Activated CD8-positive, alpha-beta T cell treated with anti-CD3 and anti-CD28 coated beads for 36 hours (primary cell): ENCODE measurements around the gene MTA1. TPM values are rescaled to one million over a fixed set of nuclear protein-coding genes. Genes with fewer than 3 reads are reported as not detected.

ENCODE experiments used
- ATAC-seq: fragments of 200-7000 bp; cut with Tn5 transposase; one replicate; pipeline ENCODE4 v1.10.0; 2021; ENCODE audit warnings: mild to moderate bottlenecking, moderate library complexity
- CTCF ChIA-PET: fragments of 350-600 bp; sonication (Branson Sonifier 250); formaldehyde crosslinking; loops from one replicate; lab custom pipeline; 2021; ENCODE audit warnings: antibody characterized with exemption; lab: Charles Lee
- POLR2A ChIA-PET: fragments of 350-600 bp; sonication (Branson Sonifier 250); formaldehyde crosslinking; loops from one replicate; lab custom pipeline; 2021; ENCODE audit warnings: antibody characterized with exemption; lab: Charles Lee
- DNase-seq: peaks from one replicate; pipeline ENCODE4 v3.0.0-alpha.2; 2020
- H3K27ac Mint-ChIP-seq: one replicate; pipeline ENCODE4 v1.8.0; 2021; ENCODE audit warnings: mild to moderate bottlenecking, mixed read lengths
- H3K27me3 Mint-ChIP-seq: one replicate; pipeline ENCODE4 v1.8.0; 2021; ENCODE audit warnings: mixed read lengths
- H3K36me3 Mint-ChIP-seq: one replicate; pipeline ENCODE4 v1.8.0; 2021; ENCODE audit warnings: low read depth, mixed read lengths
- H3K4me1 Mint-ChIP-seq: one replicate; pipeline ENCODE4 v1.8.0; 2021; ENCODE audit warnings: low read depth, mixed read lengths
- H3K4me3 Mint-ChIP-seq: one replicate; pipeline ENCODE4 v1.8.0; 2021; ENCODE audit warnings: mild to moderate bottlenecking, moderate library complexity, mixed read lengths
- H3K9me3 Mint-ChIP-seq: one replicate; pipeline ENCODE4 v1.8.0; 2021; ENCODE audit warnings: mixed read lengths
- intact Hi-C: fragments of 100-400 bp; cut with micrococcal nuclease; formaldehyde crosslinking; loops from one replicate; pipeline ENCODE4 v1.10.0; 2022
- total RNA-seq, 2 experiments: library from RNA; stranded (reverse); gene quantifications; one replicate each; pipeline ENCODE4 v1.2.3, GENCODE V29; 2021
- TF ChIP-seq, protein P1 (sequence below): fragments of 200-600 bp; IDR thresholded peaks from one replicate; pipeline ENCODE4 v1.8.0; 2022; ENCODE audit warnings: antibody characterized with exemption, mild to moderate bottlenecking

MTA1 gene
- total RNA-seq, 2 experiments from 2014 or later = 133 to 140 TPM

- Mint-ChIP-seq H3K4me3 (no peak overlapping the region), H3K36me3 (peaks cover 9% of the 10 kb centered on the region), H3K27me3 (no peaks in the 10 kb centered on the region), H3K4me1 (no peaks in the 10 kb centered on the region), H3K9me3 (no peaks in the 10 kb centered on the region), H3K27ac (no peak overlapping the region)
- POLR2A ChIA-PET = interaction anchor here (0.5 to 1.4 kb wide), 2 partner anchors 10 to 31 kb away, joined by 3 to 4 read pairs; no protein-coding TSS in a partner anchor
- ATAC-seq = no peak
- CTCF ChIA-PET = interaction anchor here (0.7 kb wide), 1 partner anchor 10 kb away, joined by 3 read pairs; no protein-coding TSS in a partner anchor
- intact Hi-C loops = loop anchor here (10.0 kb wide), 1 partner anchor 70 kb away; no protein-coding TSS in a partner anchor
- no peak for DNase-seq
- TF ChIP-seq, protein P1, sequence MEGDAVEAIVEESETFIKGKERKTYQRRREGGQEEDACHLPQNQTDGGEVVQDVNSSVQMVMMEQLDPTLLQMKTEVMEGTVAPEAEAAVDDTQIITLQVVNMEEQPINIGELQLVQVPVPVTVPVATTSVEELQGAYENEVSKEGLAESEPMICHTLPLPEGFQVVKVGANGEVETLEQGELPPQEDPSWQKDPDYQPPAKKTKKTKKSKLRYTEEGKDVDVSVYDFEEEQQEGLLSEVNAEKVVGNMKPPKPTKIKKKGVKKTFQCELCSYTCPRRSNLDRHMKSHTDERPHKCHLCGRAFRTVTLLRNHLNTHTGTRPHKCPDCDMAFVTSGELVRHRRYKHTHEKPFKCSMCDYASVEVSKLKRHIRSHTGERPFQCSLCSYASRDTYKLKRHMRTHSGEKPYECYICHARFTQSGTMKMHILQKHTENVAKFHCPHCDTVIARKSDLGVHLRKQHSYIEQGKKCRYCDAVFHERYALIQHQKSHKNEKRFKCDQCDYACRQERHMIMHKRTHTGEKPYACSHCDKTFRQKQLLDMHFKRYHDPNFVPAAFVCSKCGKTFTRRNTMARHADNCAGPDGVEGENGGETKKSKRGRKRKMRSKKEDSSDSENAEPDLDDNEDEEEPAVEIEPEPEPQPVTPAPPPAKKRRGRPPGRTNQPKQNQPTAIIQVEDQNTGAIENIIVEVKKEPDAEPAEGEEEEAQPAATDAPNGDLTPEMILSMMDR = no peak
Measured at GRCh38 chr14:105445290-105445689, 25.7 kb downstream of the MTA1 start.

DNA sequence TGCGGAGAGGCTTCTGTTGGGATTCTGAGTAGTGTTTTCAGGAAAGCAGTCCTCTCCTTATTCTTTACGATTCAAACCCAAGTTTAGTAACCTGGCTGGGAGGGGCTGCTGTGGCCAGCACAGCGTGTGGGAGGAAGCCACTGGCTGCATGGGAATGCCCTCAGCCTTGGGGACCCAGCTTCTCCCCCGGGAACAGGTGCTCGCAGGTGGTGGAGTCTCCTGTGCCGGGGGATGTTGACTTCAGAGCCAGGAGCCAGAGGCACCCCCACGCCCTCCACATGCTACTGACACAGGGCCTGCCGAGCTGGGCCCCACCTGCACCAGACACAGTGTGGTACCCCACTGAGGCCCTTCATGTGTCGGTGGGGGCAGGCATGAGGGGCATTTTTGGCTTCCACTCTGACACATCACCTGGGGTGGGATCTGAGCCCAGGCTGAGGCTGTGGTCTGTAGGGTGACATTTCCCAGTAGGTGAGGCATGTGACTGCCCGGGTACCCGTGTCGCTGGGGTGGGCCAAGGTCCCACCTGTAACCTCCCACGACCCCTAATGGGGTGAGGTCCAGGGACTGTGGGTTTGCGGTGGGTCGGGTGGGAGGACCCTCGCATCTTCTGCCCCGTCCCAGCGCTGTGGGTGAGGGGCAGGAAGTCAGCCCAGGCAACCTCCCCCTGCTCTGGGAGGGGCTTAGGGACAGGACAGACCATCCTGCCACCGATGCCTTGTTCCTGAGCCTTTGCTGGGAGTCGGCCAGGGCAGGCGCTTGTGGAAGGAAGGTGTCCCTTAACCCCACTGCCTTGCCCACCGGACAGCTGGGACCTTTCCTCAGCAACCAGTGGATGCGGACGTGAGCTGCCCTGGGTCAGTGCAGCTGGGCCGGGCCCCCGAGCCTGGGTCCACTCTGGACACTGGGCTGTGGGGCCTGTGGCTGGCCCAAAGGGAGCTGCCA is 26.5 kb downstream of the MTA1 start:
- H3K4me1 Mint-ChIP-seq = no peaks in the 10 kb centered on the region
- intact Hi-C loops = loop anchor here (10.0 kb wide), 1 partner anchor 71 kb away; no protein-coding TSS in a partner anchor
- H3K27ac Mint-ChIP-seq = no peak overlapping the region
- TF ChIP-seq, protein P1 = no peak
- H3K4me3 Mint-ChIP-seq = no peak overlapping the region
- no peaks in the 10 kb centered on the region for H3K9me3 Mint-ChIP-seq
- DNase-seq (no peak), ATAC-seq (no peak)
- no peaks in the 10 kb centered on the region for H3K27me3 Mint-ChIP-seq
- CTCF ChIA-PET = interaction anchor here (0.7 to 1.6 kb wide), 2 partner anchors 11 to 76 kb away, joined by 3 to 4 read pairs; no protein-coding TSS in a partner anchor
- peaks cover 9% of the 10 kb centered on the region for H3K36me3 Mint-ChIP-seq
- POLR2A ChIA-PET = interaction anchor here (1.4 kb wide), 1 partner anchor 30 kb away, joined by 4 read pairs; no protein-coding TSS in a partner anchor

DNA sequence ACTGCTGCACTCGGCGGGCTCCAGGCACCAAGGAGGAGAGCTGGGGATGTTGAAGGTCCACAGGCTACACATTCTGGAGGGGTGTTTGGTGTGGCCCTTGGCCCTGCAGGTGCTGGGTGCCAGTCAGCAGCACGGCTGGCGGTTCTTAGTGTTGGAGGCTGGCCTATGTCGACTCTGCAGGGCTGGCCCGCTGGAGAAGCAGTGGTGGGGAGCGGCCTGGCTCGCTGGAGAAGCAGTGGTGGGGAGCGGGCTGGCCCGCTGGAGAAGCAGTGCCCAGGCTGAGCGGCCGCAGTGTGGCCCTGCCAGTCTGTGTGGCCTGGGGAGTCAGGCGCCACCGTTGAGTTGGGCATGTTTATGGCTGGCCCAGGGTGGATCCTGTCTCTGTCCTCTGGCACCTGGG is 27.3 kb downstream of the MTA1 start:
- intact Hi-C loops = loop anchor here (10.0 kb wide), 1 partner anchor 72 kb away; no protein-coding TSS in a partner anchor
- peaks cover 8% of the 10 kb centered on the region for H3K36me3 Mint-ChIP-seq
- no peaks in the 10 kb centered on the region for H3K4me1 Mint-ChIP-seq
- no peaks in the 10 kb centered on the region for H3K27me3 Mint-ChIP-seq
- H3K27ac Mint-ChIP-seq = no peak overlapping the region
- DNase-seq (no peak), ATAC-seq (no peak)
- no peaks in the 10 kb centered on the region for H3K9me3 Mint-ChIP-seq
- H3K4me3 Mint-ChIP-seq = no peak overlapping the region
- POLR2A ChIA-PET = interaction anchor here (0.5 kb wide), 1 partner anchor 26 kb away, joined by 3 read pairs; no protein-coding TSS in a partner anchor
- TF ChIP-seq, protein P1 = no peak
- CTCF ChIA-PET = interaction anchor here (1.6 to 1.9 kb wide), 3 partner anchors 12 to 76 kb away, joined by 4 to 11 read pairs (median 5); no protein-coding TSS in a partner anchor

DNA sequence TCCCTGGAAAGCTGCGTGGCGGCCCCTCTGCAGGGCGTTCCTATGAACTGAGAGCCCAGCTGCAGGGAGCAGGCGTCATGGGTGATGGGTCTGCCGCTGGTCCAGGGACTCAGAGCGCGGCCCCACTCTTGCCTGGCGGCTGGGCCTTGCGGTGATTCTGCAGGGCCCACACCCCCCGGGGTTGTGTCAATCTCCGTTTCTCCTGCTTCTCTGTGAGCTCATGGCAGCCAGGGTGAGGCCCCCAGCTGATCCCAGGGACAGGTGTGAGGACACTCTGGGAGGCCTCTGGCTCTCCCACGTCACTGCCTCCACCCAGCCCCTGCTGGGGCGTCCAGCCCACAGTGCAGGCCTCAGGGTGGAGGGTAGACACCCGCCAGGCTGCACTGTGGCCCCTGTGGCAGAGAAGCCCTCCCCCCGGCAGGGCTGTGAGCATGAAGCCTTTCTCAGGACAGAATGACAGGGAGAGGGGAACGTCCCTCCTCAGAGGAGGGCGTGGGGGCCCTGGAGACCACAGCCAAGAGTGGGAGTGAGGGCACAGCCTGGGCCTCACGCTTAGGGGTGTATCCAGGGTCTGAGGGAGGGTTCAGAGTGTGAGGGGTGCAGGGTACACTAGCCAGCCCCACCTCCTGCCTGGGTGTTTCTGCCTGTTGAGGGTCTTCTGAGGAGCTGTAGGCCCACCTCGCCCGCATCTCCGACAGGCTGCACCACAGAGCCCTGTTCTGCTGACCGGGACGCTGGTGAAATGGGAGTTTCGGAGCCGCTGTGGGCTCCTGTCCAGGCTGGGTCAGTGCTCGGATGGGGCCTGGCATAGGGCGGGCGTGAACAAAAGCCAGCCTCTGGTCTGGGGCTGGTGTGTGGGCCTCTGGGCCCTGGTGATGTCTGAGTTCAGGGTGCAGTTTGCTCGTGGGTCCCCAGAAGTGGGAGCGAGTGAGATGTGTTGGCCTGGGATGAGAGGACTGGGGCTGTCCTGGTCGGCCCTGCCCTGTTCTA is 28.3 kb downstream of the MTA1 start:
- TF ChIP-seq, protein P1 = no peak
- Mint-ChIP-seq H3K4me1 (no peaks in the 10 kb centered on the region), H3K4me3 (no peak overlapping the region), H3K27me3 (no peaks in the 10 kb centered on the region), H3K27ac (no peak overlapping the region), H3K36me3 (peaks cover 9% of the 10 kb centered on the region), H3K9me3 (no peaks in the 10 kb centered on the region)
- POLR2A ChIA-PET = no interaction called here
- ATAC-seq = no peak
- intact Hi-C loops = loop anchor here (10.0 kb wide), 1 partner anchor 73 kb away; no protein-coding TSS in a partner anchor
- DNase-seq = no peak
- CTCF ChIA-PET = interaction anchor here (0.5 to 1.9 kb wide), 9 partner anchors 13 to 616 kb away, joined by 3 to 11 read pairs (median 4); no protein-coding TSS in a partner anchor
